H1 (cell line): ENCODE measurements around the gene KTN1. TPM values are rescaled to one million over a fixed set of nuclear protein-coding genes. Genes with fewer than 3 reads are reported as not detected.
A peak's percentile ranks its signal among the peaks of the same experiment; 100 is the strongest.

ENCODE experiments used
- CTCF ChIA-PET: fragments of 300-600 bp; sonication (Branson Sonifier 250); formaldehyde crosslinking; loops from one replicate; lab custom pipeline; 2021; ENCODE audit not compliant: partially characterized antibody; lab: Charles Lee
- POLR2A ChIA-PET: fragments of 300-600 bp; sonication (Branson Sonifier 250); formaldehyde crosslinking; loops from one replicate; lab custom pipeline; 2021; ENCODE audit warnings: inconsistent platforms; ENCODE audit not compliant: partially characterized antibody; lab: Charles Lee
- DNase-seq, 2 experiments: peaks; one replicate each; pipeline versions ENCODE4 v3.0.0 to v3.0.0-alpha.2; 2010 to 2022; ENCODE audit warnings: low spot score in 2 of 2, low read depth in 1 of 2, mixed read lengths in 1 of 2
- FAIRE-seq: peaks from 2 replicates; lab custom pipeline; 2011; peaks lifted over from hg19 to GRCh38; lab: Jason Lieb, UNC
- H2AFZ ChIP-seq: 2 replicates; pipeline ENCODE4 v1.8.1; 2012; ENCODE audit warnings: low read length, inconsistent platforms
- H2AK5ac ChIP-seq: 2 replicates; pipeline ENCODE4 v1.6.1; 2013; ENCODE audit warnings: low read depth, low read length
- H2BK120ac ChIP-seq: replicated peaks from 2 replicates; pipeline ENCODE3; 2013; ENCODE audit warnings: low read depth, low read length, inconsistent platforms
- H2BK12ac ChIP-seq: 2 replicates; pipeline ENCODE4 v1.6.1; 2013; ENCODE audit warnings: low read depth, low read length
- H2BK15ac ChIP-seq: 2 replicates; pipeline ENCODE4 v1.6.1; 2013; ENCODE audit warnings: low read length
- H2BK20ac ChIP-seq: 2 replicates; pipeline ENCODE4 v1.6.1; 2013; ENCODE audit warnings: low read length
- H2BK5ac ChIP-seq: 2 replicates; pipeline ENCODE4 v1.6.1; 2013; ENCODE audit warnings: low read depth, low read length
- H3K14ac ChIP-seq: 2 replicates; pipeline ENCODE4 v1.6.1; 2013; ENCODE audit warnings: inconsistent platforms; ENCODE audit not compliant: insufficient read length
- H3K18ac ChIP-seq: 2 replicates; pipeline ENCODE4 v1.6.1; 2013; ENCODE audit warnings: low read length; ENCODE audit errors: extremely low read depth
- H3K23ac ChIP-seq: 2 replicates; pipeline ENCODE4 v1.6.1; 2013; ENCODE audit warnings: inconsistent platforms; ENCODE audit not compliant: insufficient read length
- H3K23me2 ChIP-seq: 2 replicates; pipeline ENCODE4 v1.6.1; 2013; ENCODE audit warnings: low read depth, low read length
- H3K27ac ChIP-seq: 2 replicates; pipeline ENCODE4 v1.6.1; 2011; ENCODE audit warnings: low read depth, low read length, inconsistent platforms
- H3K27me3 ChIP-seq, 4 experiments: replicated peaks in 1 of 4; 1 replicate in 1 of 4; 2 replicates in 3 of 4; pipeline versions ENCODE4 v1.6.1 to v1.8.1; 2011 to 2013; ENCODE audit warnings: low read length in 3 of 4, mild to moderate bottlenecking in 3 of 4, inconsistent platforms in 2 of 4, mixed read lengths in 2 of 4, moderate library complexity in 1 of 4; ENCODE audit not compliant: control insufficient read depth in 3 of 4, insufficient read depth in 3 of 4; ENCODE audit errors: extremely low read depth in 1 of 4
- H3K36me3 ChIP-seq, 4 experiments: 2 replicates each; pipeline versions ENCODE4 v1.6.1 to v1.8.1; 2011 to 2013; ENCODE audit warnings: mild to moderate bottlenecking in 4 of 4, low read length in 3 of 4, moderate library complexity in 2 of 4, control low read depth in 1 of 4, inconsistent platforms in 1 of 4; ENCODE audit not compliant: insufficient read depth in 4 of 4, control insufficient read depth in 2 of 4
- H3K4ac ChIP-seq: replicated peaks from 2 replicates; pipeline ENCODE3; 2013; ENCODE audit warnings: low read length, low read depth, mixed read lengths, inconsistent platforms; ENCODE audit not compliant: insufficient read length
- H3K4me1 ChIP-seq, 4 experiments: replicated peaks in 1 of 4; 1 replicate in 1 of 4; 2 replicates in 3 of 4; pipeline versions ENCODE4 v1.6.1 to v1.8.1; 2011 to 2013; ENCODE audit warnings: low read length in 3 of 4, inconsistent platforms in 2 of 4, mixed read lengths in 1 of 4; ENCODE audit not compliant: insufficient read depth in 4 of 4, control insufficient read depth in 3 of 4
- H3K4me2 ChIP-seq, 2 experiments: 2 replicates each; pipeline versions ENCODE4 v1.6.1 to v1.8.1; 2011 to 2013; ENCODE audit warnings: low read depth in 2 of 2, low read length in 2 of 2, control low read depth in 1 of 2, inconsistent platforms in 1 of 2, mild to moderate bottlenecking in 1 of 2; ENCODE audit not compliant: insufficient read depth in 1 of 2
- H3K4me3 ChIP-seq, 4 experiments: fragments of 200-600, 300-600 bp in 1 of 4; sonication (generic), shearing (Covaris generic), sonication (Bioruptor Twin) in 1 of 4; 2 replicates each; pipeline versions ENCODE4 v1.5.1 to v1.8.1; 2011 to 2016; ENCODE audit warnings: low read length in 4 of 4, low read depth in 3 of 4, control low read depth in 2 of 4, inconsistent platforms in 2 of 4, mild to moderate bottlenecking in 2 of 4, mixed read lengths in 1 of 4, moderate library complexity in 1 of 4; ENCODE audit not compliant: insufficient read depth in 2 of 4; ENCODE audit errors: extremely low read depth in 1 of 4
- H3K56ac ChIP-seq: replicated peaks from 2 replicates; pipeline ENCODE3; 2013; ENCODE audit warnings: low read depth, mild to moderate bottlenecking, mixed read lengths, low read length, inconsistent platforms; ENCODE audit not compliant: insufficient read length
- H3K79me1 ChIP-seq: 2 replicates; pipeline ENCODE4 v1.6.1; 2013; ENCODE audit warnings: low read depth, low read length, control low read depth
- H3K79me2 ChIP-seq, 2 experiments: 2 replicates each; pipeline versions ENCODE4 v1.6.1 to v1.8.1; 2012 to 2013; ENCODE audit warnings: low read length in 2 of 2, mild to moderate bottlenecking in 2 of 2, inconsistent platforms in 1 of 2; ENCODE audit not compliant: insufficient read depth in 2 of 2, control insufficient read depth in 1 of 2
- H3K9ac ChIP-seq, 4 experiments: replicated peaks in 1 of 4; 1 replicate in 1 of 4; 2 replicates in 3 of 4; pipeline versions ENCODE4 v1.6.1 to v1.8.1; 2011 to 2013; ENCODE audit warnings: low read depth in 3 of 4, low read length in 3 of 4, control low read depth in 2 of 4, mild to moderate bottlenecking in 2 of 4, moderate library complexity in 2 of 4, inconsistent platforms in 1 of 4; ENCODE audit errors: extremely low read depth in 1 of 4
- H3K9me3 ChIP-seq, 2 experiments: 2 replicates each; pipeline versions ENCODE4 v1.6.1 to v1.8.1; 2012 to 2013; ENCODE audit warnings: mild to moderate bottlenecking in 2 of 2, moderate library complexity in 2 of 2, control low read depth in 1 of 2, inconsistent platforms in 1 of 2, low read depth in 1 of 2, low read length in 1 of 2, mixed read lengths in 1 of 2; ENCODE audit not compliant: insufficient read depth in 2 of 2
- H4K20me1 ChIP-seq, 2 experiments: replicated peaks in 1 of 2; 2 replicates each; pipeline versions ENCODE3 to v1.8.1; 2011 to 2013; ENCODE audit warnings: inconsistent platforms in 2 of 2, low read length in 2 of 2, mild to moderate bottlenecking in 1 of 2; ENCODE audit not compliant: insufficient read depth in 2 of 2, control insufficient read depth in 1 of 2
- H4K5ac ChIP-seq: 2 replicates; pipeline ENCODE4 v1.6.1; 2013; ENCODE audit warnings: low read length, low read depth, mixed read lengths, inconsistent platforms; ENCODE audit not compliant: insufficient read length
- H4K8ac ChIP-seq: 2 replicates; pipeline ENCODE4 v1.8.0; 2013; ENCODE audit warnings: mild to moderate bottlenecking, moderate library complexity, low read length, inconsistent platforms; ENCODE audit not compliant: insufficient read depth; ENCODE audit errors: extremely low read depth
- H4K91ac ChIP-seq: replicated peaks from 2 replicates; pipeline ENCODE3; 2013; ENCODE audit warnings: low read length, mixed read lengths, inconsistent platforms; ENCODE audit not compliant: insufficient read length
- NRF1 ChIP-seq: IDR thresholded peaks from 2 replicates; pipeline ENCODE4 v1.6.1; 2011; ENCODE audit warnings: mild to moderate bottlenecking, low read depth, low read length, improper control_type of control experiment
- TCF12 ChIP-seq: IDR thresholded peaks from 2 replicates; pipeline ENCODE4 v1.6.1; 2011; ENCODE audit warnings: low read depth, mild to moderate bottlenecking, low read length
- TEAD4 ChIP-seq: IDR thresholded peaks from 2 replicates; pipeline ENCODE4 v1.6.1; 2012; ENCODE audit warnings: low read depth, low read length, inconsistent platforms, mixed read lengths
- WGBS, 2 experiments: shearing (Covaris generic) in 1 of 2; methylation state at CpG; one replicate each; pipeline versions ENCODE4 v1.1.6 to v1.1.7; 2013 to 2015; ENCODE audit warnings: low lambda C conversion rate in 2 of 2, mixed read lengths in 2 of 2, inconsistent platforms in 1 of 2, low coverage in 1 of 2, missing lambda C conversion rate in 1 of 2; ENCODE audit not compliant: insufficient replicate concordance in 2 of 2, insufficient coverage in 1 of 2, insufficient read length in 1 of 2; ENCODE audit errors: extremely low coverage in 1 of 2, missing lambda C conversion rate in 1 of 2; 5-methylcytosine and 5-hydroxymethylcytosine counted together
- polyA plus RNA-seq, 7 experiments: library from polyadenylated mRNA; depleted of rRNA in 3 of 7; stranded (reverse) in 5 of 7; unstranded in 2 of 7; fragments of >200 nt in 5 of 7; fragments of 200-250 nt in 2 of 7; gene quantifications; 1 replicate in 5 of 7; 2 replicates in 1 of 7; 4 replicates in 1 of 7; pipeline versions ENCODE4 v1.2.1 to v1.2.3, GENCODE V29; 2011 to 2013; ENCODE audit warnings: missing spikeins in 2 of 7, mixed read lengths in 2 of 7
- total RNA-seq: library from RNA; stranded (reverse); fragmentation: NEBNext Ultra II Directional; extraction: Animal tissue kit (Norgen Biotek cat#: 25700); gene quantifications from 2 replicates; pipeline ENCODE4 v1.2.1, GENCODE V29; 2021

Gene KTN1
- total and polyA plus RNA-seq, 2 of the 8 experiments (the other 6 are each of a cell fraction or from before 2014, with no cell fraction given) = 15.4 to 151 TPM

DNA sequence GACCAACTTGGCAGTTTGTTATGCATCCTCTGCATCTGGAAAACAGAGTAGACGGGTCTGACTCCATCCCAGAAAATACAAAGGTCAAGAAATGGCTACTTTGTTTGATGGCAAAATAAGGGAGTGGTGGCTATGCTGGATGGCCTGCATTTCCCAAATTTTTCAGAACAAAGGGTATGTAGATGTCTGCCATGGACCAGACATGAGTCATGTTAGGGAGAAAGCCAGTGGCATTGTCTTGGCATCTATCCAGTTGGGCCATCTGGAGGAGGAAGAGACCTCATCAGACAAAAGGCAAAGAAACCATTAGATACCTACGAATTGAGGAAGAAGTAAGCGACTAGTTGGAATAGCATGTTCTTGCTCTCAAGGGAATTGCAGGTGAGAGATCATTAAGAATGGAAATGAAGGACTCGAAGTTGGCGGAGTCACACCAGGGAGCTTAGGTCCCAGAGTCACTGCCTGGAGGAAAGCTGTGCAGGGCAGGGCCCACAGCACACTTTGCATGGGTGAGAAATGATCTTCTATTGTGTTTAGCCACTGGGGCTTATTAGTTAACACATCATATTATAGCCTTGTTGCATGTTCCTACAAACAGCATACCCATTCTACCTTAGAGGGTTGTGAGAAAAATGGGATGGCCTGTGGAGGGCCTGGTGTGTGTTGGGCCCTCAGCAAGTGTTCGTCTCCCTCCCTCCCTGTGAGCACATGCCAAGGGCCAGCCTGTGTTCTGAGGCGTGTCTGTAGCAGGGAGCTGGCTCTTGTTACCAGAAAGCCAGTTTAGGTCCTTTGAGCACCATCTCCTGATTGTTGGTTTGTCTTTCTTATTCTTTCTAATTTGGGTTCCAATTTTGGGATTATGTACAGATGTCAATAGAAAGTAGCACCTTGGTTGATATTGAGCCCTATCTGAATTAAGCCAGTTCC, 119.4 kb downstream of the KTN1 start:
- H3K56ac ChIP-seq = no peak overlapping the region
- H3K14ac ChIP-seq = no peak overlapping the region
- no peak overlapping the region for H2BK5ac ChIP-seq
- no peak overlapping the region for H3K23ac ChIP-seq
- no peak overlapping the region for H3K4ac ChIP-seq
- POLR2A ChIA-PET = no interaction called here
- no peaks in the 10 kb centered on the region for H3K23me2 ChIP-seq
- H4K5ac ChIP-seq = no peak overlapping the region
- 89% methylated on average over 7 of the region's 7 CpGs; no CpG with 5 or more reads in 1 of the 2 experiments for WGBS, 2 experiments
- no peak overlapping the region for H2BK20ac ChIP-seq
- H2AFZ ChIP-seq = no peak overlapping the region
- H3K9me3 ChIP-seq = no peaks in the 10 kb centered on the region
- peak; percentile 14; the same call in 1 of the 2 replicates for TF ChIP-seq TEAD4
- peak; percentile 69; the same call in 1 of the 2 replicates for TF ChIP-seq TCF12
- no peak for TF ChIP-seq NRF1
- TF ChIP-seq, all 59 proteins: peak for 2
- CTCF ChIA-PET = interaction anchor here (0.8 kb wide), 1 partner anchor 9 kb away, joined by 3 read pairs; no protein-coding TSS in a partner anchor
- H3K18ac ChIP-seq = no peak overlapping the region
- 0 out of 2 replicates have a peak overlapping the region, but pooled peaks have one; percentile 23 for H2BK12ac ChIP-seq
- no peak overlapping the region for H3K9ac ChIP-seq
- no peak overlapping the region for H4K8ac ChIP-seq
- no peaks in the 10 kb centered on the region for H3K79me1 ChIP-seq
- H3K79me2 ChIP-seq = no peaks in the 10 kb centered on the region
- H3K4me2 ChIP-seq = no peak overlapping the region
- H4K20me1 ChIP-seq = no peaks in the 10 kb centered on the region
- H3K36me3 ChIP-seq = no peaks in the 10 kb centered on the region; a peak in 1 of 8 replicates
- H3K27me3 ChIP-seq = no peaks in the 10 kb centered on the region
- no peak overlapping the region for H3K27ac ChIP-seq
- no peak overlapping the region for H2BK120ac ChIP-seq
- no peak for FAIRE-seq
- DNase-seq = peak in 1 of 2 experiments; percentile 65
- peaks cover 0 to 6% (median 0%) of the 10 kb centered on the region in 4 experiments; a peak in 2 of 7 replicates for H3K4me1 ChIP-seq
- H2BK15ac ChIP-seq = no peak overlapping the region
- H2AK5ac ChIP-seq = no peak overlapping the region
- H4K91ac ChIP-seq = no peak overlapping the region
- H3K4me3 ChIP-seq = no peak overlapping the region
